Fibroblast of skin of scalp (primary cell): ENCODE measurements around the gene PKN2. TPM values are rescaled to one million over a fixed set of nuclear protein-coding genes. Genes with fewer than 3 reads are reported as not detected.

Experiments used
- DNase-seq: peaks from one replicate; pipeline ENCODE4 v3.0.0-alpha.2; 2013
- polyA plus RNA-seq, 2 experiments: library from polyadenylated mRNA; unstranded; fragments of 120-200 nt; gene quantifications; one replicate each; pipeline ENCODE4 v1.2.1, GENCODE V29; 2013; ENCODE audit not compliant: insufficient read length in 2 of 2

PKN2 gene
- polyA plus RNA-seq (2013, experiment 1 of 2; ENCODE audit: insufficient read length), result 20.6 TPM
- polyA plus RNA-seq (2013, experiment 2 of 2; ENCODE audit: insufficient read length), result 23.1 TPM

GRCh38 chr1:88683541-88684481, at the start of gene PKN2:
TSS of gene PKN2 (plus strand) at chr1:88684273. CDS start at chr1:88684581, 308 bp downstream.
- peak; percentile 99 for DNase-seq

GRCh38 chr1:88634538-88634937, 49.5 kb upstream of the PKN2 start:
- DNase-seq, result no peak

- no peak for DNase-seq
These were observed 44.0 kb upstream of the PKN2 start for GRCh38 chr1:88640060-88640459.

GRCh38 chr1:88645886-88646285, 38.2 kb upstream of the PKN2 start:
- DNase-seq, result no peak

- no peak for DNase-seq
These were observed 37.4 kb upstream of the PKN2 start for GRCh38 chr1:88646476-88647248.

- DNase-seq, result no peak
These were observed 36.8 kb upstream of the PKN2 start for GRCh38 chr1:88647249-88647645.

GRCh38 chr1:88647749-88648415, 36.2 kb upstream of the PKN2 start:
- DNase-seq, result no peak

- DNase-seq, result no peak
These were observed 35.4 kb upstream of the PKN2 start for GRCh38 chr1:88648706-88649105.

- no peak for DNase-seq
These were observed 34.1 kb upstream of the PKN2 start for GRCh38 chr1:88649932-88650331.

GRCh38 chr1:88650676-88651418, 33.2 kb upstream of the PKN2 start:
- no peak for DNase-seq

- DNase-seq, result no peak
These were observed 28.9 kb upstream of the PKN2 start for GRCh38 chr1:88655140-88655539.

- DNase-seq, result peak; percentile 28
These were observed 28.3 kb upstream of the PKN2 start for GRCh38 chr1:88655685-88656299.

- DNase-seq, result no peak
These were observed 25.7 kb upstream of the PKN2 start for GRCh38 chr1:88658419-88658818.

- no peak for DNase-seq
These were observed 24.5 kb upstream of the PKN2 start for GRCh38 chr1:88659552-88659951.

GRCh38 chr1:88661188-88661587, 22.9 kb upstream of the PKN2 start:
- DNase-seq, result no peak

GRCh38 chr1:88661951-88662699, 21.9 kb upstream of the PKN2 start:
- DNase-seq, result no peak

- no peak for DNase-seq
These were observed 21.4 kb upstream of the PKN2 start for GRCh38 chr1:88662723-88663122.

- no peak for DNase-seq
These were observed 15.7 kb upstream of the PKN2 start for GRCh38 chr1:88668405-88668804.

- DNase-seq, result no peak
These were observed 13.6 kb upstream of the PKN2 start for GRCh38 chr1:88670462-88670861.

- DNase-seq, result no peak
These were observed 10.6 kb upstream of the PKN2 start for GRCh38 chr1:88673446-88673845.

- DNase-seq, result no peak
These were observed 5.7 kb upstream of the PKN2 start for GRCh38 chr1:88678405-88678804.
